Activated CD4-positive, CD25-positive, alpha-beta regulatory T cell treated with anti-CD3 and anti-CD28 coated beads, Interleukin-2, amount 50 U/mL, for 16 hours (primary cell): Measurements from ENCODE around the gene SNAPC2.
"Not testable (repeated sequence)": the region's sequence is repeated elsewhere in the genome, so short reads cannot be mapped to it uniquely, and the experiment has no call there.

Source experiments
- DNase-seq: peaks from one replicate; pipeline ENCODE4 v3.0.0-alpha.2; 2020; ENCODE audit warnings: low read depth, low spot score

Gene SNAPC2

GRCh38 chr19:7909471-7910067 is 10.6 kb upstream of the SNAPC2 start:
- no peak for DNase-seq

- DNase-seq = no peak
Measured at GRCh38 chr19:7910321-7911161, 9.6 kb upstream of the SNAPC2 start.

- no peak for DNase-seq
Measured at GRCh38 chr19:7911508-7912143, 8.5 kb upstream of the SNAPC2 start.

- DNase-seq = no peak
Measured at GRCh38 chr19:7912144-7912696, 7.9 kb upstream of the SNAPC2 start.

- no peak for DNase-seq
Measured at GRCh38 chr19:7912697-7913564, 7.2 kb upstream of the SNAPC2 start.

- no peak for DNase-seq
Measured at GRCh38 chr19:7913652-7914051, 6.5 kb upstream of the SNAPC2 start.

GRCh38 chr19:7914099-7914498 is 6.0 kb upstream of the SNAPC2 start:
- DNase-seq = no peak

GRCh38 chr19:7914598-7915045 is 5.5 kb upstream of the SNAPC2 start, which contains the start of gene TGFBR3L:
TGFBR3L (plus strand) TSS chr19:7914830.
- DNase-seq = no peak

- DNase-seq = no peak
Measured at GRCh38 chr19:7915250-7916102, 4.7 kb upstream of the SNAPC2 start.

- no peak for DNase-seq
Measured at GRCh38 chr19:7916103-7916954, 3.8 kb upstream of the SNAPC2 start.

- DNase-seq = no peak
Measured at GRCh38 chr19:7916955-7917266, 3.2 kb upstream of the SNAPC2 start.

- DNase-seq = no peak
Measured at GRCh38 chr19:7917267-7918061, 2.7 kb upstream of the SNAPC2 start.

- not testable (repeated sequence) for DNase-seq
Measured at GRCh38 chr19:7918062-7918614, 2.0 kb upstream of the SNAPC2 start.

GRCh38 chr19:7918615-7919421 is 1.3 kb upstream of the SNAPC2 start:
- DNase-seq = no peak

GRCh38 chr19:7920519-7921301 is 572 bp downstream of the SNAPC2 start:
- peak; percentile 99 for DNase-seq

- DNase-seq = no peak
Measured at GRCh38 chr19:7921302-7921966, 1.3 kb downstream of the SNAPC2 start.
